G401 (cell line): ENCODE results near the gene CITED4. TPM values are rescaled to one million over a fixed set of nuclear protein-coding genes. Genes with fewer than 3 reads are reported as not detected.

Experiments used
- DNase-seq: peaks from one replicate; pipeline ENCODE4 v3.0.0-alpha.2; 2015; ENCODE audit warnings: low spot score
- in situ Hi-C: cut with HindIII; loops from 2 replicates; pipeline ENCODE4 v1.10.0; 2016; ENCODE audit warnings: low sequenced_read_pairs, mixed read lengths
- total RNA-seq: library from RNA; depleted of rRNA; stranded (reverse); fragments of >200 nt; shearing (Covaris generic); gene quantifications from 2 replicates; pipeline ENCODE4 v1.2.3, GENCODE V29; 2014

CITED4 gene
- total RNA-seq, 1 experiment from 2014 or later: 2.3 TPM

DNA sequence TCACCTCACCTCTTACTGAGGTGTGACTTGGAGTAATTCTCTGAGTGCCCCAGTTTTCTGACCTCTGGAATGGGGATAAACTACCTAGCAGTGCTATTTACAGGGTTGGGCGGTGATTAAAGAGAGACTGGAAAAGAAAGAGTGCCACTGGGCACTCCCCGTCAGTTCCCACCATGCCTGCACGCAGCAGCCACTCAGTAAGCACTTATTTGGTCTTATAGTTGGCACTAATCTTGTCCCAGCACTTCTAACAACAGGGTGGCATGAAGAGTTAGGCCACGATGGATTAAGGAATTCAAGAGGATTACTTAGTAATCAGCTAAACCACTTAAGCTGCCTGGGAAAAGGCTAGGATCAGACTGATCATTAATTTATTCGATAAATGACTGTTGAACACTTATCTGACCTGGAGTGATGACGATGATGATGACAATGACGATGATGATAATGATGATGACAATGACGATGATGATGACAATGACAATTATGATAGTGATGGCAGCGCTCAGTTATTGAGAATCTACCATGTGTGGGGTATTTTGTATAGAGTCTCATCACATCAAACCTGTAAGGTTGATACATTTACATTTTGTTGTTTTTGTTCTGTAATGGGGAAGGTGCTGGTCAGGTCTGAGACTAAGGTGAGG is 5.4 kb downstream of the CITED4 start:
- DNase-seq: no peak
- in situ Hi-C loops: no loop called here

DNA sequence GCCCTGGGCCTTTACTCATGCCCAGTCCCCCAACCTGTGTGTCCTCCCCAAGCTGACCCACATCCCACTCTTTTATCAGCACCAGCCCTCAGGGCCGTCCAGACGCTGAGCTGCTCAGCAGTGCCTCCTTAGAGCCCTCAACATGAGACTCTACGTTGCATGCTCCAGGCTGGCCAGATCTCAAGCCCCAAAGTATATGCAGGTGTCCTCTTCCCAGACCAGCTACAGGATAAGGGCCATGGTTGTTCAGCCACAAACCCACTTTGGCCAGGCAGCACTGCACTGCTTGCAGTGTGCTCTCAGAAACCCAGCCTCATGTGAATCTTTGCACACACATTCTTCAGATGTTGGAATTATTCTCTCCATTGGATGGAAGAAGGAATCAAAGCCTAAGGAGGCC is 6.0 kb downstream of the CITED4 start:
- in situ Hi-C loops: no loop called here
- no peak for DNase-seq

DNA sequence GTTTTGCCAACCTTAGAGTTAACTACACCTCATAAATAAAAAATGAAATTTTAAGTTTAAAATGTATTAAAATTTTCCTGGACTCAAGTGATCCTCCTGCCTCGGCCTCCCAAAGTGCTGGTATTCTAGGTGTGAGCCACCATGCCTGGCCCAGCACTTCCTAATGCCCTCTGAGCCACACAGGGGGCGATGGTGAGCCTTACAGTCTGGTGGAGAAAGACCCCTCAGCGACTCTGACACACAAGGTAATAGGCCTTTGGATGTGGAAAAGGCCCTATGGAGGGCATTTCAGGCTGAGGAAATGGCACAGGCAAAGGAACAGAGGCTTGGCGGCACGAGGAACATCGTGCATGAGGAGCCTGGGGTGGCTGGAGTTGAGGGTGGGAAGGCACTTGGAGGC is 6.7 kb downstream of the CITED4 start:
- in situ Hi-C loops: no loop called here
- DNase-seq: no peak

DNA sequence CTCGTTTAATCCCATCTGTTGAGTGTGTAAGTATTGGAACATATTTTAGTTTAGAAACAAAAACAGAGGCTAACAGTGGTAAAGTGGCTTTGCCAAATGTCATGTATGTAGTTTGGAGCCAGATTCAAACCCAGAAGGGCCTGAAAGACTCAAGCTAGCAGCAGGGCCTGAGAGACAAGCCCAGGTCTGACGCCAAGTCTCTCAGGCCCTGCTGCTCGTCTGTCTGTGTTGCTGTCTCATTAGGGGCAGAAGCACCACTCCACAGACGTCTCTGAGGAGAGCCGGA is 8.3 kb downstream of the CITED4 start:
- in situ Hi-C loops: loop anchor here (5.0 kb wide), 1 partner anchor 87 kb away; no protein-coding TSS in a partner anchor
- no peak for DNase-seq

DNA sequence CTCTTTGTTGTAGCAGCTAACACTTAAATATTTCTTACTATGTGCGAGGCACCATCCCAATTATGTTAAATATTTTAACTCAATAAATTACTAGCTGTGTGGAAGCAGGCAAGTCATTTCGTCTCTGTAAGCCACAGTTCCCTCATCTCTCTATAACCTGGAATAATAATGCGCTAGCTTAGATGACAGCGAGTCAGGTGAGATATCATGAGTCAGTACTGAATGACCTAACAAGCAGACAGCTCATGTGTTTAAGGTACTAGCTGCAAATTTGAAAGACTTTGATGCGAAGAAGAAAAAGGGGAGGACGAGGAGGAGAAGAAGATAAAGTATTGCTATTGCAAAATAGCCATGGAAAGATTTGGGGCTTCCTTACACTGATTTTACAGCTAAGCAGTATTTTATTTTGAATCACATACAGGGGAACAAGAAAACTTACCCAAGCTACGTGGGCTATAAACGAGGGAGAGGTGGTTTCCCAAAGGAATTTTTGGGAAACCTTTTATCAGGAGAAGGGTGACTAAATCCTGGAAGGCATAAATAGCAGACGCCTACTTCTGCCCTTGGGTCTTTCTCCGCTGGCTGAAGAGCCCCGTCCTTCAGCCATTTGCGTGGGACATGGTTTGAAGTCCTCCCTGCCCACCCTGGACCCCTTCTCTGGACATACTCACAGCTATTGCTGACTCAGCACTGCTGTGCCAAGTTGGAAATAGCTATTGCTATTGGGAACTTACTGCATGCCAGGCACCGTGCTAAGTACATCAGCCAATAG is 8.9 kb downstream of the CITED4 start:
- no peak for DNase-seq
- in situ Hi-C loops: loop anchor here (5.0 kb wide), 1 partner anchor 86 kb away; no protein-coding TSS in a partner anchor

DNA sequence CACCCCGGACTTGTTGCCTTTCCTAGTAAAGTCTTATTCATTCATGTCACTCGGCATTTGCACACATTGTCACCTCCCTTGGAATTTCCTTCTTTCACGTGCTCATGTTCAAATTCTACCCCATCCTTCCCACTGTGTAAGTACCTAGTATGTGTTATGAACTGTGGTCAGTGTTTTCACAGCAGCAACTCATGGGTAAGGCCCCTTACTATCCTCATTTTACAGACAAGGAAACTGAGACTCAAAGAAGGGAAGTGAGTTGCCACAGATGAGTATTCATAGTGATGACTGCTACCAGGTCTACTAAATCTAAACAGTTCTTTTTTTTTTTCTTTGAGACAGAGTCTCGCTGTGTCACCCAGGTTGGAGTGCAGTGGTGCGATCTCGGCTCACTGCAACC is 10.5 kb downstream of the CITED4 start:
- in situ Hi-C loops: loop anchor here (5.0 kb wide), 1 partner anchor 84 kb away; no protein-coding TSS in a partner anchor
- no peak for DNase-seq

DNA sequence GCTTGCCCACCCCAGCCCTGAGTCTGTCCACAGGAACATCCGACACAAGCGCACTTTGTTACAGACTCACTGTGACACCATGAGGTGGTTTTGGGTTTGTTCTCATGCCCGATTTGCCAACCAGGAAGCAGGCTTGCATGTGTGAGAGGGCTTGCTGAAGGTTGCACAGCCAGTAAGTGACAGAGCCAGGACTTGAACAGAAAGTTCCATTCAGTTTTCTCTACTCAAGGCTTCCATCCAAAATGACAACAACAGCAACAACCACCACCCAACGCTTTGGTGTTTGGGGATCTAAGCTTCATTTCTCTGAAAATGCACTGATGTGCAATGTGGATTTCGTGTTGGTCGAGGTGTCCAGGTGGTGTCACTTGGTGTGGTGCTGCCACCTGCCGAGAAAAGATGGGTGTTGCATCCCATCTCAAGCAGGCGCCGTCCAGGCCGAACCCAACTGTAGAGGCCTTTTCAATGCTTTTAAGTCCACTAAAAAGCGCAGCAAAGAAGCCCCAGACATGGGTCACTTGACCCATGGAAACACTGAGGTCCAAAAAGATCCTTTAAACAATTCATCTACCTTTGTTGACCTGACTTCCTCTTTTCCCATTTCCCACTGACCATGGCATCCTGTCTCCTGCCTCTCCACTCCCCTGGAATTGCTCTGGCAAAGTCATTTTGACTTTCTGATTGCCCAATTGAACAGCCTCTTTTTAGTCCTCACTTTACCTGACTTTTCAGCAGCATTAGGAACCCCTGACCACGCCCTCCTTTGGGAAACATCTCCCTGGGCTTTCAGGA is 12.2 kb downstream of the CITED4 start:
- in situ Hi-C loops: loop anchor here (5.0 kb wide), 1 partner anchor 83 kb away; no protein-coding TSS in a partner anchor

DNA sequence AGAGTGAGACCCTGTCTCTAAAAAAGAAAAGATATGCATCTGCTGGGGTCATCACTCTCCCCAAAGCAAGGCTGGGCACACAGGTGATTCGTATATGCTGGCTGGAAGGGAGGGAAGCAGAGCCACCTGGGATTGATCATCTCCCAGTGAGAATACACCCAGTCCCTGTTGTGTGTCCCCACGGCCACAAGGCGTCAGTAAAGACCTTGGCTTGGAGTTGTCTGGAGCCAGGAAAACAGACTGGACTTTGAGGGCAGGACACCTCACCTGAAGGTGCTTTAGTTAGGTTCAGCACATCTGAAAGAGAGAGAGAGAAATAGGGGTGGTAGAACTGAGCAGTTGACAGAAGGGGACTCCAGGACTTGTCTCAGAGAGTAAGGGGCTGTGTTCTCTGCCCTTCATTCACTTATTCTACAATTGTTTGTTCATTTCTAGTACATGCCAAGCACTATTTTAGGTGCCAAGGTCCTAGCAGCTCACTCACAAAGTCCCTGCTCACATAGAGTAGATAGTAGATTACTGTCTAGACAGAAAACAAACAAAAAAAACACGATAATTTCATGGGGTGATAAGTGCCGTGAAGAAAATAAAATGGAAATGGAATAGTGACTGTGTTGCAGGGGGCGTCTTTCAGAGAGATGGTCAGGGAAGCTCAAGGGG is 13.5 kb downstream of the CITED4 start:
- in situ Hi-C loops: no loop called here
- peak; percentile 72 for DNase-seq

More for the DNA sequence above, 12.2 kb downstream of the CITED4 start:
- DNase-seq: peak; percentile 80

DNA sequence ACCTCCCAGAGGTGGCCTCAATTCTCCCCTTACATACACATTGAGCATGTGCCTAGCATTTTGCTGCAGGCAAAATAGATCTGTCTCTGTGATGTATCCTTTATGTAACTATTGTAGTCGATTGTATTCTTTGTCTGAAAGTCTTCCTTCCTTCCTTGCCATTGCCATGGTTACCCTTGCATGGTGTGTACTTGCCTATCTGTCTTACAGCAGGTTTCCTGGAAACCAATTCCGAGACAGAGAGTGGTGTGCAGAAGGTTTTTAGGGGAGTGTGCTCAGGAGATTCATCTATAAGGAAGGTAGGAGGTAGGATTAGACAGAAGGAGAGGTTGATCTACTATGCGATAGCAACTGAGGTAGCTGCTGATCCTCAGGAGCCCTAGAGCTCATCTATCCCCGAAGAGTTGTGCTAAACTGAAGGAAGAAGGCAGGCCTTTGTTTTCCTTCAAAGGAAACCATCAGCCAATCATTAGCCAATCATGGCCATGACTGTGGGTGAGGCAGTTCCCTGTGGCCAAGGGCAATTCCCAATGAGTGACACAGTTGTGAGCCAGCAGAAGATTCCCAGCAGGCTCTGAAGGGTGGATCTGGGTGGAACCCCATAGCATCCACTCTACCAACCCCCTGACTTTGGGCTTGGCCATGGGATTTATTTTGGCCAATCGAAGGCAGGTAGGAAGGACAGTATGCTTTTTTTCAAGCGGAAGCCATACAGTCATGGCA is 15.0 kb downstream of the CITED4 start:
- DNase-seq: no peak
- in situ Hi-C loops: no loop called here

DNA sequence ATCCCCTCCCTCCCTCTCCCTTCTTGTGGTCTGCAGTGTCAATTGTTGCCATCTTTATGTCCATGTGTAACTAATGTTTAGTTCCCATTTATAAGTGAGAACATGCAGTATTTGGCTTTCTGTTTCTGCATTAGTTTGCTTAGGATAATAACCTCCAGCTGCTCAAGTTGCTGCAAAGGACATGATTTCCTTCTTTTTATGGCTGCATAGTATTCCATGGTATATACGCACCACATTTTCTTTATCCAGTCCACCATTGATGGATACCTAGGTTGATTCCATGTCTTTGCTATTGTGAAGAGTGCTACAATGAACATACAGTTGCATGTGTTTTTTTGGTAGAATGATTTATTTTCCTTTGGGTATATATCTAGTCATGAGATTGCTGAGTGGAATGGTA is 16.3 kb downstream of the CITED4 start:
- no peak for DNase-seq

DNA sequence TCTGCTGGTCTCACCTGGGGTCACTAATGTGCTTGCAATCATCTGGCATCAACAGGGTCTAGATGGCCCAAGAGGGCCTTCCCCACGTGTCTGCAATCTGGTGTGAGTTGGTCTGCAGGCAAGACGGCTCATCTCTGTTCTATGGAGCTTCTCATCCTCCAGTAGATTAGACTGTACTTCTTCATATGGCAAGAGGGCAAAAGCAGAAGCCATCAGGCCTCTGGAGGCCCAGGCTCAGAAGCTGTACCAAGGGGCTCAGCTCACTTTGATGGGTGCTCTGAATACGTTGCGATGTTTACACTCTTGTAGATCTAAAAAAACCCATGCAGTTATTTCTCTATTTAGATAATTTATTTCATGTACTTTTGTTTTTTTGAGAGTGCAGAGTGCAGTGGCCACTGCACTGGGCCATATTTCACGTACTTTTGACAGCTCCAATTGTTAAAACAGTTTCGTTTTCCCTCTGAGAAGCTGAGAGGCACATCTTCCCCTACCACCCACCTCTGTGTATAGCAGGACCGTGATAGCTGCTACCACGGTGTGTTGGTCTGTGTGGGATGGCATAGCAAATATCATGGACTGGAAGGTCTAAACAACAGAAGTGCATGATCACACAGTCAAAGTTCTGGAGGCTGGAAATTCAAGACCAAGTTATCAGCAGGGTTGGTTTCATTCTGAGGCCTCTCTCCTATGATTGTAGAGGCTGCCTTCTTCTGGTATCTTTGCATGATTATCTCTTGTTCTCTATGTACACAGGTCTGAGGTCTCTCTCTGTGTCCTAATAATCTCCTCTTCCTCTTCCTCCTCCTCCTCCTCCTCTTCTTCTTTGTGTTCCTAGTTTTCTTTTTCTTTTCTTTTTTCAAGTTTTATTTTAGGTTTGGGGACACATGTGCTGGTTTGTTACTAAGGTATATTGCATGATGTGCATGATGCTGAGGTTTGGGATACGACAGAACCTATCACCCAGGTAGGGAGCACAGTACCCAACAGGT is 17.0 kb downstream of the CITED4 start:
- no peak for DNase-seq
- in situ Hi-C loops: no loop called here

More for the DNA sequence above, 16.3 kb downstream of the CITED4 start:
- in situ Hi-C loops: no loop called here

DNA sequence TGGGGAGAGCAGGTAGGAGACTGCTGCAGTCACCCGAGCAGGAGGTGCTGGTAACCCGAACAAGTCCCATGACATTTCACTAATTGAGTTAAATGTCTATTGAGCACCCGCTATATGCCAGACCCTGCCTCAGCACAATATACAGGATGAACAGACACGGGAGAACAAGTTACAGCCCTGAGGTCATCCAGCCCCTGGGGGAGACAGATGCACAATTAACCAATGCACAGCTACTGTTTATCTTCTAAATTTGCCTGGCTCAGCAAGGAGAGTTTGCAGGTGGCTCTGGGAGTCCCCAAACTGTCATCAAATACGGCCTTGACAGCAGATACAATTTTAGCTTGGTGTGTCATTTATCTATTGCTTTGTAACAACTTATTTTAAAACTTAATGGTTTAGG is 18.1 kb downstream of the CITED4 start:
- DNase-seq: no peak
- in situ Hi-C loops: no loop called here

DNA sequence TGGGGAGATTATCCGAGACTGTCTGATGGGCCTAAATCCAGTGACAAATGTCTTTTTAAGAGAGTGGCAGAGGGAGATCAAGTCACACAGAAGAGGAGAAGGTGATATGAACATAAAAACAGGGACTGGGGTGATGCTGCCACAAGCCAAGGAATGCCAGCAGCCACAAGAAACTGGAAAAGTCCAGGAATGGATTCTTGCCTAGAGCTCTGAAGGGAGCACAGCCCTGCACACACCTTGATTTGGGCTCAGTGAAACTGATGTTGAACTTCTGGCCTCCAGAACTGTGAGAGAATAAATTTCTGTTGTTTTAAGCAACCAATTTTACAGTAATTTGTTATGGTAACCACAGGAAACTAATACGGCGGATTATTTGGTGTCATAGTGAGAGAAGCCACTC is 19.5 kb downstream of the CITED4 start:
- no peak for DNase-seq
- in situ Hi-C loops: no loop called here

DNA sequence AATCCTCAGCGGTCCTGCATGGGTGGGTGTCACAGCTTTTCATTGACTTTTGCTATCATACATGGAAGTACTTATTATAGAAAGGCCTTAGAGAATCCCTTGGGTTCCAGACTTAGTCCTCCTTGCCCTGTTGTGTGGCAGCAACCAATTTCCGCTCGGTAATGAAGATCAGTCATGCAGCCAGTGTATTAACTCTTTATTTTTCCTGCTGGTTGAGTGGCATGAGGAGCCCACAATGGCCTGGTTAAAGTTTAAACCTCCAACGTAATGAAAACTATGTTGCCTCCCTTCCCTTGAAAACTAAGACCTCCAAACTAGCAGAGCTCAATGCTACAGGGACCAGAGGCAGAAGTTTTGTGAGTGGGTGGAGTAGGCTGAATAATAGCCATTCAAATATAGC is 20.0 kb downstream of the CITED4 start:
- in situ Hi-C loops: no loop called here
- DNase-seq: no peak

DNA sequence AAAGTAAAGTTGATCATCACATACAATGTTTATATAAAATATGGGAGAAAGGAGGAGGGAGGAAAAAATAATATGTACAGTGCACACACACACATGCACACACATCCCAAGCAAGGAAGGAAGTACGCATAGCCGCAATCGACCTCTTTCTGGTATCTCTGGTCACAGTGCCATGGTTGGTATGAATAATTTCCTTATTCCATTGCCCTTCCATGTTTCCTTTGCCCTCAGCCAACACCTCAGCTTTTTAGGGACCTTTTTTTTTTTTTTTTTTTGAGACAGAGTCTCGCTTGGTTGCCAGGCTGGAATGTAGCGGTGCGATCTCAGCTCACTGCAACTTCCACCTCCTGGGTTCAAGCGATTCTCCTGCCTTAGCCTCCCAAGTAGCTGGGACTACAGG is 20.6 kb downstream of the CITED4 start:
- in situ Hi-C loops: no loop called here
- DNase-seq: no peak

DNA sequence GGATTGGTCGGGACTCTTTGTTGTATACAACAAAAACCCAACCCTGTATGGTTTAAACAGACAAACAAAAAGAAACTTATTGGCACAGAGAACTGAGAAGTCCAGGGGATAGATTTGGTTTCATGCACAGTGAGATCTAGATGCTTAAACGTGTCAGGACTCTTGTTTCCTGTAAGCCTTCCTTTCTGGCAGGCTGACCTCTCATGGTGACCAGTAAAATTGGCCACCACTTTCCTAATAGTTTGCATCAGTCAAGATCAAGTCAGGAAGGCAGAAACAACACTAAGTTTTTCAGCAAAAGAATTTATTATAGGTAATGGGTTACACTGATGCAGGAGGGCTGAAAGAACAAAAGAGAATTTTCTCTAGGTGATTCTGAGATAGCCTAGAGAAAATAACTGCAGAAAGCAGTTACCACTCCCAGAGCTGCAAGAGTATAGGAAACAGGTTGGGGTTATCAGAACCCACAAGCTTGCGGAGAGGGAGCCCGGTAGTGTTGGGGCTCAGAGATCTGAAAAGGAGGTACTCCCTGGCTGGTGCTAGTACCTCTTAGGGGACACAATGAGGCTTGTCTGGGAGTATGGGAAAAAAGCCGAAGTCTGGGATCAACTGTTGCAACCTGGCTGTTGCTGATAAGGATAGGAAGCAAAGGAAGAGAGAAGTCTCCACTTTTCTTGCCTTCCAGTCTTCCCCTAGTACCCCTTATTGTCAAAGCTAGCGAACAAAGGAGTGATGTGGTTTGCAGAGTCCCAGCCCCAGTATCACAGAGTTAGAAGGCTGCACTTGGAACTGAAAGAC is 21.4 kb downstream of the CITED4 start:
- in situ Hi-C loops: no loop called here
- no peak for DNase-seq

DNA sequence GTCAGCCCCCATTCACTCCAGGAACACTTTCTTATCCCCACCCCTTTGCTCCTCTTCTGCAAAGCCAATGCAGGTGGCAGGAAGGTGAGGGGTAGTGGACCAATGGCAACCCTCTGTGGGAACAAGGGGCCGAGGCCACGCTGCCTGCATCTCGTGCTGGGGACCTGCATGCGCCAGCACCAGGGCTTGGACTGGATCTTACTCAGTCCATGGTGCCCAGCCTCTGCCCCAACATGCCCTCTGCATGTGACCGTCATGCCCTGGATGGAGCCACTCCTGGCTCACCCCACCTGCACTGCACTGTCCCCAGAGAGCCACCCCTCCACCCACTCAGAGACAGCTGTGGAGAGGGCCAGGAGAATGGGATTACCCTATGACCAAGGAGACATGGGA is 22.2 kb downstream of the CITED4 start:
- in situ Hi-C loops: no loop called here
- DNase-seq: no peak
